Psoas muscle (tissue), 8 donors: Measurements from ENCODE around the gene CD6. TPM values are rescaled to one million over a fixed set of nuclear protein-coding genes. Genes with fewer than 3 reads are reported as not detected.

Experiments
- ATAC-seq, 4 donors: fragments of 200-7000 bp; cut with Tn5 transposase; one replicate each; pipeline ENCODE4 v1.9.1; 2020; ENCODE audit warnings: moderate library complexity in 3 of 4, mild to moderate bottlenecking in 2 of 4
- DNase-seq, 2 donors: peaks; one replicate each; pipeline ENCODE4 v3.0.0-alpha.2; 2020
- H3K27ac ChIP-seq: fragments of 200-600 bp; one replicate; pipeline ENCODE4 v1.8.0; 2022
- H3K27me3 ChIP-seq, 3 donors: fragments of 200-600 bp in 1 of 3; one replicate each; pipeline versions ENCODE4 v1.6.1 to v1.8.0; 2013 to 2022; ENCODE audit warnings: low read length in 2 of 3, mild to moderate bottlenecking in 2 of 3, moderate library complexity in 1 of 3; ENCODE audit not compliant: insufficient read depth in 3 of 3
- H3K36me3 ChIP-seq, 2 donors: fragments of 200-600 bp in 1 of 2; one replicate each; pipeline versions ENCODE4 v1.6.1 to v1.8.0; 2013 to 2022; ENCODE audit warnings: low read depth in 1 of 2, mild to moderate bottlenecking in 1 of 2, moderate library complexity in 1 of 2; ENCODE audit not compliant: insufficient read depth in 1 of 2
- H3K4me1 ChIP-seq: fragments of 200-600 bp; one replicate; pipeline ENCODE4 v1.8.0; 2022
- H3K4me3 ChIP-seq: fragments of 200-600 bp; one replicate; pipeline ENCODE4 v1.8.0; 2022; ENCODE audit warnings: mild to moderate bottlenecking
- H3K9me3 ChIP-seq: fragments of 200-600 bp; one replicate; pipeline ENCODE4 v1.8.0; 2022
- WGBS, 3 donors: extraction: QIAGEN DNeasy Blood & Tissue Kit; methylation state at CpG; one replicate each; pipeline versions ENCODE4 v1.1.6 to v1.1.7; 2013; 5-methylcytosine and 5-hydroxymethylcytosine counted together
- intact Hi-C, 2 donors: fragments of 100-400 bp; cut with DNase I; formaldehyde crosslinking; loops; one replicate each; pipeline versions ENCODE4 v1.11.0 to v1.14.2; 2022
- polyA plus RNA-seq, 3 donors: library from polyadenylated mRNA; stranded (reverse); fragments of 200-250 nt; gene quantifications; one replicate each; pipeline ENCODE4 v1.2.3, GENCODE V29; 2013
- total RNA-seq, 4 donors: library from RNA; stranded (reverse); fragmentation: NEBNext Ultra II Directional in 2 of 4; extraction: Animal tissue kit (Norgen Biotek cat#: 25700) in 2 of 4; gene quantifications; one replicate each; pipeline versions ENCODE4 v1.2.1 to v1.2.4, GENCODE V29; 2021 to 2023
- TF ChIP-seq, protein P1 (sequence below): fragments of 200-600 bp; IDR thresholded peaks from one replicate; pipeline ENCODE4 v1.8.0; 2022; ENCODE audit warnings: antibody characterized with exemption
- donor health status: healthy with polysubstance abuse.
- donor health status: DM: no; HTN: no; CAD: no; lungs with moderate emphysema.
- donor health status: Bipolar disorder and iron deficiency.
- donor health status: healthy.
- donor health status: DM: yes; HTN: yes; CAD: no.
- donor health status: DM: no; HTN: no; CAD: no.
- donor health status: DM: no; HTN: no; CAD: no.
- donor health status: DM: yes; HTN: yes; CAD: no.

CD6 gene
- total and polyA plus RNA-seq, 7 donors, result 0.05 to 0.74 (median 0.43) TPM

DNA sequence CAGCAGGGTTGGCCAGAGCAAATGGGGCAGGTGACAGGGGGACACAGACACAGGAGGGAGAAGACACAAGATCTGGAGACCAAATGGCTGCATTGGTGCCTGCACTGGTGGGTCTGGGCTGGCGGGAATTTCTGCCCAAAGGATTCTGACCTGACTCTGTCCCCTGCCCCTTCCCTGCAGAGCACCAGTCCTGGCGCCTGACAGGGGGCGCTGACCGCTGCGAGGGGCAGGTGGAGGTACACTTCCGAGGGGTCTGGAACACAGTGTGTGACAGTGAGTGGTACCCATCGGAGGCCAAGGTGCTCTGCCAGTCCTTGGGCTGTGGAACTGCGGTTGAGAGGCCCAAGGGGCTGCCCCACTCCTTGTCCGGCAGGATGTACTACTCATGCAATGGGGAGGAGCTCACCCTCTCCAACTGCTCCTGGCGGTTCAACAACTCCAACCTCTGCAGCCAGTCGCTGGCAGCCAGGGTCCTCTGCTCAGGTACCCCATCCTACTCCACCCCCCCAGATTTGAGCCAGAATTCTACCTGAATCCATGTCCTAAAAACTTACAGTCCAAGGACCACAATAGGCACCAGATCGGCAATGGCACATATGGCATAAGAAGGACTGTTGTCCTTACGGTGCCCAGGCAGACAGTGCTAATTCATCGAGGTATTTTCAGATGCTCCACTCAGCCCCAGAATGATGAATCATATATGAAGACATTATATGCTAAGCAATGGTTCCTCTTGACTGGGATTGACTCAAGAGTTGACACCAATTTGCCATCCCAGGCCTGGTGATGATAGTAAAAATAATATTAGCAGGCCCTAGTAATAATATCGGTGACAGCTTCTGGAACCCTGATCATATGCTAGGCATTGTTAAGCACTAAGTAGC, 38.2 kb downstream of the CD6 start:
- intact Hi-C loops, result no loop called here
- H3K9me3 ChIP-seq, result no peaks in the 10 kb centered on the region
- no peak for DNase-seq
- no peak for ATAC-seq
- no peak overlapping the region for H3K4me3 ChIP-seq
- H3K4me1 ChIP-seq, result peaks cover 6% of the 10 kb centered on the region
- TF ChIP-seq, protein P1, sequence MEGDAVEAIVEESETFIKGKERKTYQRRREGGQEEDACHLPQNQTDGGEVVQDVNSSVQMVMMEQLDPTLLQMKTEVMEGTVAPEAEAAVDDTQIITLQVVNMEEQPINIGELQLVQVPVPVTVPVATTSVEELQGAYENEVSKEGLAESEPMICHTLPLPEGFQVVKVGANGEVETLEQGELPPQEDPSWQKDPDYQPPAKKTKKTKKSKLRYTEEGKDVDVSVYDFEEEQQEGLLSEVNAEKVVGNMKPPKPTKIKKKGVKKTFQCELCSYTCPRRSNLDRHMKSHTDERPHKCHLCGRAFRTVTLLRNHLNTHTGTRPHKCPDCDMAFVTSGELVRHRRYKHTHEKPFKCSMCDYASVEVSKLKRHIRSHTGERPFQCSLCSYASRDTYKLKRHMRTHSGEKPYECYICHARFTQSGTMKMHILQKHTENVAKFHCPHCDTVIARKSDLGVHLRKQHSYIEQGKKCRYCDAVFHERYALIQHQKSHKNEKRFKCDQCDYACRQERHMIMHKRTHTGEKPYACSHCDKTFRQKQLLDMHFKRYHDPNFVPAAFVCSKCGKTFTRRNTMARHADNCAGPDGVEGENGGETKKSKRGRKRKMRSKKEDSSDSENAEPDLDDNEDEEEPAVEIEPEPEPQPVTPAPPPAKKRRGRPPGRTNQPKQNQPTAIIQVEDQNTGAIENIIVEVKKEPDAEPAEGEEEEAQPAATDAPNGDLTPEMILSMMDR, result no peak
- WGBS, 3 donors, result 89 to 90% (median 89%) methylated on average over 14 to 15 of the region's 15 CpGs
- H3K27me3 ChIP-seq, result peaks cover 0 to 42% (median 18%) of the 10 kb centered on the region in 3 donors
- H3K27ac ChIP-seq, result no peak overlapping the region
- H3K36me3 ChIP-seq, result no peaks in the 10 kb centered on the region

DNA sequence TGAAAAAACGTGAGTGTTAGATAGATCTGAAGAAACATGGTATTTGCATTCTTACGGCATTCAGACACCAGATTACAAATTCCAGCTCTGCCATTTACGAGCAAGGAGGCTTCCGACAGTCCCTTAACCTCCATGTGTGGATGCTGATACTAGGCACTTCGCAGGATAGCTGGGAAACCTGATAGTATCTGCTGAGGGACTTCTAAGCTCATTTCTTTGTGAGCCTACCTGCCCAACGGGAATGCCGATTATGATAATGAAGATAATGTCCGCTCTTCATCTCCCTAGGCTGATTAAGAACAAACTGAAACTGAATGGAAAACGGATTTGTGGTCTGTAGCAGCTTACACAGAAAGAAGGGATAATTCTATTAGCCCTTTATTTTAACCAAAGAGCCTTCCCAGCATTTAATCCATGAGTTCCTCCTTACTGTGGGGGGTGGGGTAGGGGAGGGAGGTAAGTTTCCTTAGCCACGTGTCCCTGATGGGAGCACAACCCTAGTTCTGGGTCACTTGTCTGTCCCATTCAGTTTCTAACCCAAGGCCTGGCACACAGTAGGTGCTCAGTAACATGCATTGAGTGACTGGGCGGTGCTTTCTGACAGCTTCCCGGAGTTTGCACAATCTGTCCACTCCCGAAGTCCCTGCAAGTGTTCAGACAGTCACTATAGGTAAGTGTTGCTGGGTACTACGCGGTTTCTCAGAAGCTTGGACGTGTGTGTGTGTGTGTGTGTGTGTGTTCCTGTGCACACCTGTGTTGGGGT, 39.2 kb downstream of the CD6 start:
- peaks cover 0 to 42% (median 18%) of the 10 kb centered on the region in 3 donors for H3K27me3 ChIP-seq
- no peaks in the 10 kb centered on the region for H3K36me3 ChIP-seq
- TF ChIP-seq, protein P1, result no peak
- WGBS, 3 donors, result 82 to 83% (median 83%) methylated on average over 16 of the region's 16 CpGs
- intact Hi-C loops, result no loop called here
- ATAC-seq, result no peak
- H3K4me3 ChIP-seq, result no peak overlapping the region
- no peaks in the 10 kb centered on the region for H3K9me3 ChIP-seq
- DNase-seq, result no peak
- H3K27ac ChIP-seq, result no peak overlapping the region
- H3K4me1 ChIP-seq, result peaks cover 6% of the 10 kb centered on the region

DNA sequence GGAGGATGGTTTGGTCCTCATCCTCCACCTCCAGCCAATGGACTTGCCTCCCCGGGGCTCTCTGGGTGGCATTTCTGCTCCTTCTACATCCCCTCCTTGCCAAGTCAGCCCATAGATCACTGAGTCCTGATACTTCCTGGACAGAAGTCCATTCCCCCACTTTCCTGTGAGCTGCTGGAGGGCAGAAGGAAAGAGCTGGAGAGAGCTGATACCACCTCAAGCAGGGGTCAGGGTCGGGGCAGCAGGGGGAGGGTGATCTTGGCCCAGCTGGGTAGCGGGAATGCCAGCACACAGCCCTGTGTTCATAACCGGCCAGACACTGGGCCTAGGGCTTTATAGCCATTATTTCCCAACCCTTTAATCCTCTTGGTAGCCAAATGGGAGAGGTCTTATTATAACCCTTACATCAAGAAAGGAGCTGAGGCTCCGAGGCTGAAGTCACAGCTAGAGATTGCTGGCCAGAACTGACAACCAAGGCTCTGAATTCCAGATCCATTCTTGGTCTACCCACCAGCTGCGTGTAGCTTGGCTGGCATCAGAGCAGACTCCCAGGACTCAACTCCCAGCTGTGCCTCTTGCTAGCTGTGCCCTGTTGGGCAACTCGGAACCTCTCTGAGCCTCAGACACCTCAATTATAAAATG, 39.9 kb downstream of the CD6 start:
- intact Hi-C loops, result no loop called here
- no peaks in the 10 kb centered on the region for H3K9me3 ChIP-seq
- no peak overlapping the region for H3K4me3 ChIP-seq
- DNase-seq, result no peak
- WGBS, 3 donors, result 47 to 48% (median 48%) methylated on average over 7 of the region's 7 CpGs
- peaks cover 6% of the 10 kb centered on the region for H3K4me1 ChIP-seq
- TF ChIP-seq, protein P1, result no peak
- no peak for ATAC-seq
- no peaks in the 10 kb centered on the region for H3K36me3 ChIP-seq
- H3K27ac ChIP-seq, result no peak overlapping the region
- peaks cover 0 to 41% (median 20%) of the 10 kb centered on the region in 3 donors for H3K27me3 ChIP-seq

DNA sequence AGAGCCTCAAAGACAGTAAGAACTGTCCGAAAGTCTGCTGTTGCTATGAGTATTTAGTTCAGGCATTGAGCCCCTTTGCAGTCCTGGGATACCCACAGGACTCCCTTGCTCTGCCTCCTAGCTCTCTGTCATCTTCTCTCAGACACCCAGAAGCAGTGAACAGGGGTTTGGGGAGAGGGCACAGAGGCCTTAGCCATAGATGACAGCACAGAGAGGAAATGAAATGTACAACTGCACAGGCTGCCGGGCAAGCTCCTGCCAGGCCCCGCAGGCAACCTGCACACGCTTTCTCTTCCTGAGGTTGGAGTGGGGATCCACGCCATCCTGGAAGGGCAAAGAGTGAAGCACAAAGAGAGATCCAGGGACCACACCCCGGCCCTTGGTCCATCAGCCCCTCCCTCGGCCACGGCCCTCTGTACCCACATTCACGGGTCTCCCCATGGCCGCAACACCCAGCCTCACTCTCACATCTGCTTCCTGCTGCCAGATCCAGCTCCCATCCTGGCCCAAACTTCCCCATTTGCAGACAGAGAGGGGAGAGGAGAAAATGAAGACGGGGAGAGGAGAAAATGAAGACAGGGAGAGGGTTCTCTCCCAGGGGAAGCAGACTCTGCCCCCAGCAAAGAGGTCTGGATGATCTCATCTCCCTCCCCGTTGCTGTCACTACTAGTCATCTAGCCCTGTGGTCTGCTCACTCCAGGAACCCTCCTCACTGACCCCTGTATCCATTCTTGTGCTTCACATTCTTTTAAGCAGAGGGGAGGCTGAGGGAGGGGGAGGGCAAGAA, 40.7 kb downstream of the CD6 start:
- WGBS, 3 donors, result 63 to 77% (median 70%) methylated on average over 12 of the region's 12 CpGs

More for the DNA sequence above, 40.7 kb downstream of the CD6 start:
- DNase-seq, result no peak
- no peak for ATAC-seq
- H3K4me1 ChIP-seq, result peaks cover 6% of the 10 kb centered on the region
- TF ChIP-seq, protein P1, result no peak
- intact Hi-C loops, result no loop called here
- H3K4me3 ChIP-seq, result no peak overlapping the region
- H3K36me3 ChIP-seq, result no peaks in the 10 kb centered on the region
- H3K27ac ChIP-seq, result no peak overlapping the region
- H3K27me3 ChIP-seq, result peaks cover 0 to 37% (median 17%) of the 10 kb centered on the region in 3 donors
- no peaks in the 10 kb centered on the region for H3K9me3 ChIP-seq
